ENCODE measurements around the gene VOPP1. TPM values are rescaled to one million over a fixed set of nuclear protein-coding genes. Genes with fewer than 3 reads are reported as not detected.
A peak's percentile ranks its signal among the peaks of the same experiment; 100 is the strongest.

The VOPP1 gene
- total and polyA plus RNA-seq, 3 experiments from 2014 or later, result 34.8 to 67.3 (median 65.6) TPM

GRCh38 chr7:55502124-55502857 lies 70.0 kb downstream of the VOPP1 start:
- Mint-ChIP-seq H3K9me3 (no peaks in the 10 kb centered on the region), H3K4me1 (peaks cover 58 to 90% (median 84%) of the 10 kb centered on the region in 3 donors), H3K4me3 (no peak overlapping the region), H3K27ac (peak overlapping the region in 6 of 8 donors; percentile 8 to 64 (median 58)), H3K27me3 (no peaks in the 10 kb centered on the region), H3K36me3 (peaks cover 0 to 57% (median 4%) of the 10 kb centered on the region in 3 donors)
- Histone ChIP-seq H3K27me3 (ENCODE audit: insufficient read depth, low read length, poor library complexity, severe bottlenecking) (no peaks in the 10 kb centered on the region), H3K9me3 (ENCODE audit: low read length) (no peaks in the 10 kb centered on the region), H3K4me3 (ENCODE audit: low read length) (no peak overlapping the region), H3K27ac (ENCODE audit: low read depth, low read length) (no peak overlapping the region), H3K4me1 (ENCODE audit: insufficient read depth, low read length) (peaks cover 20% of the 10 kb centered on the region), H3K36me3 (ENCODE audit: insufficient read depth, low read length) (peaks cover 4% of the 10 kb centered on the region)
- ChIA-PET CTCF (interaction anchor here (1.9 kb wide), 1 partner anchor 11 kb away, joined by 4 read pairs; no protein-coding TSS in a partner anchor), POLR2A (no interaction called here)
- DNase-seq, result no peak

DNA sequence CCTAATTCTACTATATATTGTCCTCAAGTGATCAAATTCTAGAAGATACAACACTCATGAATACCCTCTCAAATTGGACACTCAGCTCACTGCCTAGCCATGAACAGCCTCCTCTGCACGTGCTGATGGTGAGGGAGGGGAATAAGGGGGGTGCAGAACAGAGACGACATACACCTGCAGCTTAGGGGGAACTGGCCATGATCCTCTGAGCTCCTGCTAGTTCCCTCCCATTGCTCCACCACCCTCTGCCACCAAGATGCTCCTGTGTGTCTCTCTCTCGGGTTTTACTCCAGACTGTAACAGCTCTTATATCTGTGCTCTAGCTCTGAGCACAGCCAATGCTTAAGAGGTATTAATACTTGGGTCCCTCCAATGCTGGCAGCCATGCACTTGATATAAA lies 70.7 kb downstream of the VOPP1 start:
- no peak overlapping the region for H3K27ac ChIP-seq (ENCODE audit: low read depth, low read length)
- H3K4me3 Mint-ChIP-seq, result no peak overlapping the region
- no peaks in the 10 kb centered on the region for H3K27me3 ChIP-seq (ENCODE audit: insufficient read depth, low read length, poor library complexity, severe bottlenecking)
- peak overlapping the region in 4 of 8 donors; percentile 13 to 70 (median 60) for H3K27ac Mint-ChIP-seq
- peaks cover 0 to 60% (median 4%) of the 10 kb centered on the region in 3 donors for H3K36me3 Mint-ChIP-seq
- no peaks in the 10 kb centered on the region for H3K9me3 ChIP-seq (ENCODE audit: low read length)
- peaks cover 24% of the 10 kb centered on the region for H3K4me1 ChIP-seq (ENCODE audit: insufficient read depth, low read length)
- peaks cover 58 to 89% (median 83%) of the 10 kb centered on the region in 3 donors for H3K4me1 Mint-ChIP-seq
- ChIA-PET CTCF (interaction anchor here (1.9 kb wide), 1 partner anchor 12 kb away, joined by 4 read pairs; no protein-coding TSS in a partner anchor), POLR2A (no interaction called here)
- H3K36me3 ChIP-seq (ENCODE audit: insufficient read depth, low read length), result peaks cover 11% of the 10 kb centered on the region
- no peaks in the 10 kb centered on the region for H3K27me3 Mint-ChIP-seq
- no peaks in the 10 kb centered on the region for H3K9me3 Mint-ChIP-seq
- no peak for DNase-seq
- H3K4me3 ChIP-seq (ENCODE audit: low read length), result no peak overlapping the region

GRCh38 chr7:55500117-55500756 lies 72.1 kb downstream of the VOPP1 start:
- Histone ChIP-seq H3K36me3 (ENCODE audit: insufficient read depth, low read length) (peaks cover 14% of the 10 kb centered on the region), H3K9me3 (ENCODE audit: low read length) (no peaks in the 10 kb centered on the region), H3K4me3 (ENCODE audit: low read length) (no peak overlapping the region), H3K27me3 (ENCODE audit: insufficient read depth, low read length, poor library complexity, severe bottlenecking) (no peaks in the 10 kb centered on the region), H3K4me1 (ENCODE audit: insufficient read depth, low read length) (peaks cover 24% of the 10 kb centered on the region), H3K27ac (ENCODE audit: low read depth, low read length) (no peak overlapping the region)
- CTCF ChIA-PET, result no interaction called here
- DNase-seq, result no peak
- Mint-ChIP-seq H3K4me1 (peaks cover 59 to 92% (median 80%) of the 10 kb centered on the region in 3 donors), H3K27ac (peak overlapping the region in 5 of 8 donors; percentile 14 to 70 (median 31)), H3K36me3 (peaks cover 4 to 69% (median 10%) of the 10 kb centered on the region in 3 donors), H3K9me3 (no peaks in the 10 kb centered on the region), H3K27me3 (no peaks in the 10 kb centered on the region), H3K4me3 (no peak overlapping the region)
- POLR2A ChIA-PET, result no interaction called here

GRCh38 chr7:55499591-55499990 lies 72.7 kb downstream of the VOPP1 start:
- Mint-ChIP-seq H3K4me3 (no peak overlapping the region), H3K4me1 (peaks cover 55 to 87% (median 78%) of the 10 kb centered on the region in 3 donors), H3K9me3 (no peaks in the 10 kb centered on the region), H3K27me3 (no peaks in the 10 kb centered on the region), H3K27ac (peak overlapping the region in 7 of 8 donors; percentile 14 to 94 (median 57)), H3K36me3 (peaks cover 6 to 69% (median 12%) of the 10 kb centered on the region in 3 donors)
- Histone ChIP-seq H3K27ac (ENCODE audit: low read depth, low read length) (no peak overlapping the region), H3K9me3 (ENCODE audit: low read length) (no peaks in the 10 kb centered on the region), H3K27me3 (ENCODE audit: insufficient read depth, low read length, poor library complexity, severe bottlenecking) (no peaks in the 10 kb centered on the region), H3K36me3 (ENCODE audit: insufficient read depth, low read length) (peaks cover 14% of the 10 kb centered on the region), H3K4me3 (ENCODE audit: low read length) (no peak overlapping the region), H3K4me1 (ENCODE audit: insufficient read depth, low read length) (peaks cover 24% of the 10 kb centered on the region)
- DNase-seq, result no peak
- ChIA-PET CTCF (no interaction called here), POLR2A (no interaction called here)

DNA sequence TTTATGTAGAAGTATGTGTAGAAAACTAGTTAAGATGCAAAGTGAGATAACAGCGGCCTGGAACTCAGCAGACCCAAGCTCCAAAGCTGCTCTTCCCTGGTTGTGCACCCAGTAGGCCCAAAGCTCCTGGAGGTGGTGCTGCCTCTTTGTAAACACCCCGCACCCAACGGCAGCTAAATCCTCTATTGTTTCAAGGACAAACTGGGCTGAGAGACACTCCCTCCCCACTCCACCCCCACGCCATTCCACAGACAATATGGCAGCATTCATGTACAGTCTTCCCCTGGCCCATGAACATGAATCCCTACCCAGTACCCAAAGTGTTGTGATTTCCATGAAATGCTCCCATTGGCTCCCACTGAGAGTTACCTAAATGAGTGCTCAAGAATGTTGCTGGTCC lies 73.5 kb downstream of the VOPP1 start:
- ChIA-PET POLR2A (no interaction called here), CTCF (no interaction called here)
- Mint-ChIP-seq H3K36me3 (peaks cover 6 to 67% (median 15%) of the 10 kb centered on the region in 3 donors), H3K27ac (peak overlapping the region in 7 of 8 donors; percentile 17 to 91 (median 83)), H3K27me3 (no peaks in the 10 kb centered on the region), H3K9me3 (no peaks in the 10 kb centered on the region), H3K4me3 (peak overlapping the region in 3 of 7 donors; percentile 28 to 91 (median 59)), H3K4me1 (peaks cover 50 to 82% (median 73%) of the 10 kb centered on the region in 3 donors)
- Histone ChIP-seq H3K36me3 (ENCODE audit: insufficient read depth, low read length) (peaks cover 14% of the 10 kb centered on the region), H3K27me3 (ENCODE audit: insufficient read depth, low read length, poor library complexity, severe bottlenecking) (no peaks in the 10 kb centered on the region), H3K4me1 (ENCODE audit: insufficient read depth, low read length) (peaks cover 24% of the 10 kb centered on the region), H3K4me3 (ENCODE audit: low read length) (no peak overlapping the region), H3K9me3 (ENCODE audit: low read length) (no peaks in the 10 kb centered on the region), H3K27ac (ENCODE audit: low read depth, low read length) (no peak overlapping the region)
- no peak for DNase-seq

GRCh38 chr7:55498142-55498541 lies 74.2 kb downstream of the VOPP1 start:
- no peaks in the 10 kb centered on the region for H3K9me3 Mint-ChIP-seq
- H3K4me3 Mint-ChIP-seq, result peak overlapping the region in 6 of 7 donors; percentile 59 to 91 (median 72)
- Histone ChIP-seq H3K4me3 (ENCODE audit: low read length) (no peak overlapping the region), H3K27ac (ENCODE audit: low read depth, low read length) (no peak overlapping the region), H3K9me3 (ENCODE audit: low read length) (no peaks in the 10 kb centered on the region), H3K27me3 (ENCODE audit: insufficient read depth, low read length, poor library complexity, severe bottlenecking) (no peaks in the 10 kb centered on the region), H3K4me1 (ENCODE audit: insufficient read depth, low read length) (peaks cover 24% of the 10 kb centered on the region), H3K36me3 (ENCODE audit: insufficient read depth, low read length) (peaks cover 14% of the 10 kb centered on the region)
- peak overlapping the region; percentile 17 to 91 (median 78) for H3K27ac Mint-ChIP-seq
- no peaks in the 10 kb centered on the region for H3K27me3 Mint-ChIP-seq
- H3K36me3 Mint-ChIP-seq, result peaks cover 6 to 69% (median 15%) of the 10 kb centered on the region in 3 donors
- CTCF ChIA-PET, result no interaction called here
- POLR2A ChIA-PET, result no interaction called here
- H3K4me1 Mint-ChIP-seq, result peaks cover 48 to 78% (median 74%) of the 10 kb centered on the region in 3 donors
- DNase-seq, result peak in 4 of 5 donors; percentile 8 to 73 (median 38)

GRCh38 chr7:55497521-55497920 lies 74.8 kb downstream of the VOPP1 start:
- Mint-ChIP-seq H3K9me3 (no peaks in the 10 kb centered on the region), H3K36me3 (peaks cover 6 to 70% (median 18%) of the 10 kb centered on the region in 3 donors), H3K27ac (peak overlapping the region in 5 of 8 donors; percentile 7 to 93 (median 56)), H3K4me1 (peaks cover 47 to 78% (median 75%) of the 10 kb centered on the region in 3 donors), H3K4me3 (peak overlapping the region in 4 of 7 donors; percentile 6 to 70 (median 20)), H3K27me3 (no peaks in the 10 kb centered on the region)
- Histone ChIP-seq H3K4me1 (ENCODE audit: insufficient read depth, low read length) (peaks cover 21% of the 10 kb centered on the region), H3K9me3 (ENCODE audit: low read length) (no peaks in the 10 kb centered on the region), H3K27ac (ENCODE audit: low read depth, low read length) (no peak overlapping the region), H3K36me3 (ENCODE audit: insufficient read depth, low read length) (peaks cover 20% of the 10 kb centered on the region), H3K27me3 (ENCODE audit: insufficient read depth, low read length, poor library complexity, severe bottlenecking) (no peaks in the 10 kb centered on the region), H3K4me3 (ENCODE audit: low read length) (no peak overlapping the region)
- DNase-seq, result no peak
- POLR2A ChIA-PET, result no interaction called here
- CTCF ChIA-PET, result no interaction called here

DNA sequence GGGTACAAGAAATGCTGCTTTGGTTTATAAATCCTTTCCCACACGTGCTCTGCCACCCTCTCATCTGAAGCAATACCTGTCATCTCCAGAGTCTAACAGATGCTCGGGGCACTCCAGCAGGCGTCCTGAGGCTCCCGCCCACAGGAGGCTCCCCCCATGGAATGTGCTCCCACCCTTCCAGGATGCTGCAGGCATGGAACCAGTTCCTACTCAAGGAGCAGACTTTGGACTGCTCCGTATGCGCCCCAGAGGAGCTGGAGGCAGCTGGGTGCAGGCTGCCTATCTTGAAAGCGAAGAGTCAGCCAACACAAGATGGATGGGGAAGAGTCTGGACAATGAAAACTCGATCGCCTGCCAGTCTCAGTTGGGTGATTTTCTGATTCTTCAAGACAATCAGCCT lies 75.4 kb downstream of the VOPP1 start:
- Histone ChIP-seq H3K9me3 (ENCODE audit: low read length) (no peaks in the 10 kb centered on the region), H3K27ac (ENCODE audit: low read depth, low read length) (no peak overlapping the region), H3K4me1 (ENCODE audit: insufficient read depth, low read length) (peaks cover 21% of the 10 kb centered on the region), H3K27me3 (ENCODE audit: insufficient read depth, low read length, poor library complexity, severe bottlenecking) (no peaks in the 10 kb centered on the region), H3K36me3 (ENCODE audit: insufficient read depth, low read length) (peaks cover 22% of the 10 kb centered on the region), H3K4me3 (ENCODE audit: low read length) (no peak overlapping the region)
- CTCF ChIA-PET, result no interaction called here
- no peak for DNase-seq
- Mint-ChIP-seq H3K27me3 (no peaks in the 10 kb centered on the region), H3K4me3 (peak overlapping the region in 1 of 7 donors; percentile 56), H3K27ac (peak overlapping the region in 2 of 8 donors; percentile 34 to 68), H3K9me3 (no peaks in the 10 kb centered on the region), H3K4me1 (peaks cover 42 to 72% (median 70%) of the 10 kb centered on the region in 3 donors), H3K36me3 (peaks cover 6 to 70% (median 19%) of the 10 kb centered on the region in 3 donors)
- POLR2A ChIA-PET, result no interaction called here
